GM12865 (cell line): ENCODE measurements around the gene MLANA.

Experiments
- DNase-seq: peaks from one replicate; pipeline ENCODE4 v3.0.0; 2010; ENCODE audit warnings: low read depth
- H3K4me3 ChIP-seq: 2 replicates; pipeline ENCODE4 v1.5.1; 2011; ENCODE audit warnings: mild to moderate bottlenecking, low read depth, low read length, control low read depth
- TF ChIP-seq, protein P1 (sequence below): IDR thresholded peaks from 2 replicates; pipeline ENCODE4 v1.5.1; 2011; ENCODE audit warnings: low read length, control low read depth, low read depth, inconsistent platforms; ENCODE audit not compliant: insufficient read depth; ENCODE audit errors: missing control alignments

Gene MLANA

DNA sequence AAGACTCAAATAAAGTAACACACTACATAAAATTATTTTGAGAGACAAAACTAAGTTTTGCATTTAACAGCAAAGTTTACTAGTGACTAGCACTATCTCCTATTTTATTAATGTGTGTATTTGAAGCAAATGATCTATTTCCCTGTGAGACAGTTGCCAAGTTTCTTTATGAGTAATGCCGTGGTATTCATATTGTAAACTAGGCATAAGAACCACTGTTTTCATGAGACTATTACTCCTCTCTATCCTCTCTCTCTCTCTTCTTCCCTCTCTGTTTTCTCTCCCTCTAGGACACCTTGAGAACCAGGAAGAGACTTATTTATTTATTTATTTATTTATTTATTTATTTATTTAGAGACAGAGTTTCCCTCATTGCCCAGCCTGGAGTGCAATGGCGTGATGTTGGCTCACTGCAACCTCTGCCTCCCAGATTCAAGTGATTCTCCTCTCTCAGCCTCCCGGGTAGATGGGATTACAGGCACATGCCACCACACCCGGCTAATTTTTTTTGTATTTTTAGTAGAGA lies 61.1 kb downstream of the MLANA start:
- TF ChIP-seq, protein P1, sequence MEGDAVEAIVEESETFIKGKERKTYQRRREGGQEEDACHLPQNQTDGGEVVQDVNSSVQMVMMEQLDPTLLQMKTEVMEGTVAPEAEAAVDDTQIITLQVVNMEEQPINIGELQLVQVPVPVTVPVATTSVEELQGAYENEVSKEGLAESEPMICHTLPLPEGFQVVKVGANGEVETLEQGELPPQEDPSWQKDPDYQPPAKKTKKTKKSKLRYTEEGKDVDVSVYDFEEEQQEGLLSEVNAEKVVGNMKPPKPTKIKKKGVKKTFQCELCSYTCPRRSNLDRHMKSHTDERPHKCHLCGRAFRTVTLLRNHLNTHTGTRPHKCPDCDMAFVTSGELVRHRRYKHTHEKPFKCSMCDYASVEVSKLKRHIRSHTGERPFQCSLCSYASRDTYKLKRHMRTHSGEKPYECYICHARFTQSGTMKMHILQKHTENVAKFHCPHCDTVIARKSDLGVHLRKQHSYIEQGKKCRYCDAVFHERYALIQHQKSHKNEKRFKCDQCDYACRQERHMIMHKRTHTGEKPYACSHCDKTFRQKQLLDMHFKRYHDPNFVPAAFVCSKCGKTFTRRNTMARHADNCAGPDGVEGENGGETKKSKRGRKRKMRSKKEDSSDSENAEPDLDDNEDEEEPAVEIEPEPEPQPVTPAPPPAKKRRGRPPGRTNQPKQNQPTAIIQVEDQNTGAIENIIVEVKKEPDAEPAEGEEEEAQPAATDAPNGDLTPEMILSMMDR: no peak
- no peak overlapping the region for H3K4me3 ChIP-seq
- no peak for DNase-seq

DNA sequence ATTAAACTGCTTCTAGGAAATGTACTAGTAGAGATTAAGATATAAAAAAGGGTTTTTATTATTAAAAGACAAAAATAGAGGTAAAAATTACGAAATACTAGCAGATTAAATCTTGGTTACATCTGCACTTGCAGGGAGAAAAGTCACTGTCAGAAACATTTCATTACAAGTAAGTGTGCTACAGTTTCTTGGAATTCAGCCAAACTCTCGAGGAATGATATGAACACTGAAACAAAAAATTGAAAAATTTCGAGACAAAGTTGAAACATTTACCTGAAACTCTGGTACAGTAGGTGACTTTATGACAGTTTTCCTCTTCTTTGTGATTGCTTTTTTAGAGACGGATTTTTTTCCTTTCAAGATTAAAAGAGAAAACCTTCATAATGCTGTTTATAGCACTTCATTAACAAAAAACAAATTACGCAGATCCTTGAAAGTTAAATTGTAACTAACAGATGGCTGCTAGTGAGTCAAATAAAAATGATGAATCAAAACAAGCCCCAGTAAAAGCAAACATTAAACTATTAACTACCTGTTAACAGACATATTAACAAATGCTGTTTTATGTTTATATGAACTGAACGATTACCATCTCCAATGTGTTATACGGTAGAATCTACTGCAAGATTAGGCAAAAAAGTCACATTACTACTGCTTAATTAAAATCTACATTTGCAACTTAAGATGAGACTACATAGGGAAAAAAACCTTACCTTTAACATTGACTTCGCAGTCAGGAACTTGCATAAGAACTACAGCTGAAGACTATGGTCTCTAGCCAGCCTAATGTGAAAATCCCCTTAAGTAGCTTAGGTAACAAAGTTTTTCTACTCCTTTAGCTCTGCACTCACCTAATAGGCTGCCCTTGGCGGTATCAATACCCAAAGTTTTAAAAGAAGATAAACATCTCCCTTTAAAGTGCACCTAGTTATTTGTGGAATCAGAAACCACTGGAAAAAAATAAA lies 63.3 kb downstream of the MLANA start:
- no peak overlapping the region for H3K4me3 ChIP-seq
- TF ChIP-seq, protein P1: no peak
- no peak for DNase-seq

DNA sequence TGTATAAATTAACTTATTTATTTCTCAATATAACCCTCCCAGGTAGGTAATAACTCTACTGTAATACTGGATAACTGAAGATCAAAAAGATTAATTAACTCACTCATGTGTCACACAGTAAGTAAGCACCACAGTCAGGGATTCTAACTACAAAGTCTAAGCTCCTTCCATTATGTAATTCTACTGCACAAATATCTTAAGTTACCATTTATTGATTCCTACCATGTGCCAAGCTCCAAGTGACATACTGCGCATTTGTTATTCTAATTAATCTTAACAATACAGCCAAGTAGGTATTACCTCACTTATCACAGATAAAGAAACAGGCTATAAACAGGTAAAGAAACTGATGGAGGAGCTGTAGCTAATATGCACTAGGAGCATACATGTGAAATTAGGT lies 66.5 kb downstream of the MLANA start:
- DNase-seq: no peak
- no peak overlapping the region for H3K4me3 ChIP-seq
- TF ChIP-seq, protein P1: no peak

DNA sequence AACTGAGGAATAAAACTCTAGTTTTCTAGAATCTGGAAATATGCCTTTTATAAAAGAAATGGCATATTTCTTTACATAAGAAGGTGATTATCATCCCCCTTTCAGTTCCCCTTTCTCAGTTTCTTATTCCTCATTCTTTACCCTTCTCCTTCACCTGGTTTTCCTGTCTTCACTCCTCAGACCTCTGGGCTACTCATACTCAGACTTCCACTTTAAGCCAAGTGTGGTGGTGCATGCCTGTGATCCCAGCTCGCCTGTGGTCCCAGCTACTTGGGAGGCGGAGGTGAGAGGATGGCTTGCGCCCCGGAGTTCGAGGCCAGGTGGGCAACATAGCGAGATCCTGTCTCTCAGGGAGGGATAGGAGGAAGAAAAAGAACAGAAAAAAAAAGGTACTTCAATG lies 67.6 kb downstream of the MLANA start:
- TF ChIP-seq, protein P1: no peak
- DNase-seq: peak; percentile 26
- H3K4me3 ChIP-seq: no peak overlapping the region
